GM12874 (cell line): ENCODE data around the gene NCEH1.

Source experiments
- TF ChIP-seq, protein P1 (sequence below): IDR thresholded peaks from 2 replicates; pipeline ENCODE4 v1.5.1; 2011; ENCODE audit warnings: low read depth, mild to moderate bottlenecking, control low read depth, low read length, moderate library complexity; ENCODE audit not compliant: insufficient read depth

Gene NCEH1

DNA sequence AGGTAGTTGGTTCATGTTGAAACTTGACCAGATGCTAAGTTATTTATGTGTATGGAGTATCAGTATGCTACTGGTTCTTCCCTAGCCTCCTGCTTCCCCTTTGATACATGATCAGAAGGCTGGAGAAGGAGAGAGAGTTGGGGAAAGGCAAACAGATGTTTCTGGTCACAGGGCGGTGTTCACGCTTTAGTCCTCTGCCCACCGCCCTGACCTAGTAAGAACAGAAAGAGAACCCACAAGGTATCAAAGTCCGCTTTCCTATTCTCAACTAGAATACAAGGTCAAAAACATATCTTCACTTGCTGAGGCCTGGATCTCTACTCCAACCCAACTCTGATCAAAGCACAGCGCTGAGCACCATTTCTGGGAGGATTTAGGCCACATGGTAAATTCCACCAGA lies 55.5 kb downstream of the NCEH1 start:
- TF ChIP-seq, protein P1, sequence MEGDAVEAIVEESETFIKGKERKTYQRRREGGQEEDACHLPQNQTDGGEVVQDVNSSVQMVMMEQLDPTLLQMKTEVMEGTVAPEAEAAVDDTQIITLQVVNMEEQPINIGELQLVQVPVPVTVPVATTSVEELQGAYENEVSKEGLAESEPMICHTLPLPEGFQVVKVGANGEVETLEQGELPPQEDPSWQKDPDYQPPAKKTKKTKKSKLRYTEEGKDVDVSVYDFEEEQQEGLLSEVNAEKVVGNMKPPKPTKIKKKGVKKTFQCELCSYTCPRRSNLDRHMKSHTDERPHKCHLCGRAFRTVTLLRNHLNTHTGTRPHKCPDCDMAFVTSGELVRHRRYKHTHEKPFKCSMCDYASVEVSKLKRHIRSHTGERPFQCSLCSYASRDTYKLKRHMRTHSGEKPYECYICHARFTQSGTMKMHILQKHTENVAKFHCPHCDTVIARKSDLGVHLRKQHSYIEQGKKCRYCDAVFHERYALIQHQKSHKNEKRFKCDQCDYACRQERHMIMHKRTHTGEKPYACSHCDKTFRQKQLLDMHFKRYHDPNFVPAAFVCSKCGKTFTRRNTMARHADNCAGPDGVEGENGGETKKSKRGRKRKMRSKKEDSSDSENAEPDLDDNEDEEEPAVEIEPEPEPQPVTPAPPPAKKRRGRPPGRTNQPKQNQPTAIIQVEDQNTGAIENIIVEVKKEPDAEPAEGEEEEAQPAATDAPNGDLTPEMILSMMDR = no peak

DNA sequence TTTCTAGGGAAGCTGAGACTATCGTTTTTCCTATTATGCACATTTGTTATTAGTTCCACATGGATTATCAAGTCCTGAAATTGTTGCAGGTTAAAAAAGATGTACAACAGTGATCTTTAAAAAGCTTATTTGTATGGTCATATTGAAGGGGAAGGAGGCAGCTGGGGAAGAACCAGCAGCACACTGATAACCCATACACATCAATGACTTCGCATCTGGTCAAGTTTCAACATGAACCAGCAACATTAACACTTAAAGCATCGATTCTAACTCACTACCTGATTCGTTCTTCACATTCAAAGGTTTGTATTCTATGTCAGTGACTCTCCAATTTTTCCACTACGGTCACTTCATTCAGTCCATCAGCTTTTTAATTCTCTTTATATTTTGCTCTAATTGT lies 56.4 kb downstream of the NCEH1 start:
- TF ChIP-seq, protein P1 = no peak

DNA sequence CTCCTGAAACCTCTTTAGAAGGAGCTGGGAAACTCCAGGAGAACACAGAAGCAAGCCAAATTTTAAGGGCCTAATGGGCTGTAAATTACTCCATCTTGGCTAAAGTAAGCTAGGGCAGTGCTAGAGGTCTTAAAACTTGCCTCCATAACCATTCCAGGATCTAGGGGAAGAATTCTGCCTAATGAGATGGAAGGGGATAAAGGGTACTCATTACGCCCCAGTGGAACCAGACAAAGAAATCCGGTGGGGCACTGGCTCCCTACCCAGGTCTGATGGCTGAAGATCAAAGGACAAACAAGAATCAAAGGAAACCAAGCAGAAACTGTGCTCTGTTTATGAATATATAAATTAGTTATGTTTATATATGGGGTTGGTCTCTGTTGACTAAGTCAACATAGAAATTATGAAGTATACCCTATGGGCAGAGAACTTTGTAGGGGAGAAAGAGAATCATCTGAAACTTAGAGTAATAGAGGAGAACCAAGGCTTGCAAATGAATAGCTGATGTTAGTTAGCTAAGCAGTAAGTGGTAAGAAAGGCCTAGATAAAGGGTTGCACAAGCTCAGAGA lies 57.8 kb downstream of the NCEH1 start:
- TF ChIP-seq, protein P1 = no peak

DNA sequence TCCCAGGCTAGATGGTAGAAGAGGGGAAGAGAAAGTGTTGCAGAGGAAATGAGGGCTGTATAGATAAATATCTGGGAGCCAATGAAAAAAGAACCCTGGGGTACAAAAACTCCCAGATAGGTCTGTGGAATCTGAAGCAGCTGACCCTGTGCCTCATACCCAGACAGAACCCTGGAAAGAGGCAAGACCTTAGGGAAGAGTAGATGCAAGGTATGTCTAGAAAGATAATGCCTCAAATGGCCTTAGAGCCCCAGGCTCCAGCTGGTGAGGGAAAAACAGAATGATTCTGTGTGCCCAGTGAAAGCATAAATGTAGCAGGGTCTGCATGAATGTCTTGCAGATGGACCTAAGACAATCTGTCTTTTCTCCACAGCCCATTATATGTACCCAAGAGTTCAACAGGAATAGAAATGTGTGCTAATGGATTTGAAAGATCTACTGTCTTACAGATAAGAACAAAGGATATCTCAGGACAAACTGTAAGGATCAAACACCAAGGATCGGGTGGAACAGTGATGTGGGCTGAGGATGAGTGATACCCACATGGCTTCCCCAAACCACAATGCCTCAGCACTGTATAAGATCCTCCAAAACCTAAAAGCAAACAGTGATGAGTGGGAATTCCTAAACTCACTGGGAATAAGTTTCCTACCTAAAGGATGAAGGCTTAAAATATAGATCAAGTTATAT lies 58.8 kb downstream of the NCEH1 start:
- TF ChIP-seq, protein P1 = no peak

DNA sequence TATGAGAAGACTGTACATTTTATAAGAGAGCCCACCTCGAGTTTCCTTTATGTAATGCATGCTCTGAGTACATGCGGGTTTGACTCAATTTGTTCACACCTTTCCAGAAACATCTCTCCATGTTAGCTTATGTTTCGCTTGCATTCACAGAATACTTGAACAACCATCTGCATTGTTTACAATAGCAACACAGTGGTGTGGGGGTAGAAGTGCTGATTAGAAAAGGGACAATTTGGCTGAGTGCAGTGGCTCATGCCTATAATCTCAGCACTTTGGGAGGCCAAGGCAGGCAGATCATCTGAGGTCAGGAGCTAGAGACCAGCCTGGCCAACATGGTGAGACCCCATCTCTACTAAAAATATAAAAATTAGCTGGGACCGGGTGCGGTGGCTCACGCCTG lies 60.9 kb downstream of the NCEH1 start:
- TF ChIP-seq, protein P1 = no peak

DNA sequence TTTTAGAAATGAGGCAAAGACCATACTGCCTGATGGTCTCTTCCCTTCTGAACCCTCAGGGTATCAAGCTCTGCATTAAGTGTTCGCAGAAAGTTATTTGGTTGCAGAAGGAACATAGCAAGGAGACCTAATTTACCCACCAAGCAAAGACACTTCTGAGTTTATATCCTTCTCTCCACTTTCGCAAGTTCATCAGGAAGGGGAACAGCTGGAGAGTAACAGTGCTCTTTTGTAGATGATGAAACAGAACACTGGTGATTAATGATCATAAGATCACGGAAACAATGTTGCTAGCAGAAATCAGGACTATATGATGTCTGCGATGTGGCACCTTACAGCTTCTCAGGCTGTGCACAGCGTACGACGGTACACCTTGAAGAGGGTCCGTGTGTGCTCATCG lies 62.1 kb downstream of the NCEH1 start:
- TF ChIP-seq, protein P1 = no peak

DNA sequence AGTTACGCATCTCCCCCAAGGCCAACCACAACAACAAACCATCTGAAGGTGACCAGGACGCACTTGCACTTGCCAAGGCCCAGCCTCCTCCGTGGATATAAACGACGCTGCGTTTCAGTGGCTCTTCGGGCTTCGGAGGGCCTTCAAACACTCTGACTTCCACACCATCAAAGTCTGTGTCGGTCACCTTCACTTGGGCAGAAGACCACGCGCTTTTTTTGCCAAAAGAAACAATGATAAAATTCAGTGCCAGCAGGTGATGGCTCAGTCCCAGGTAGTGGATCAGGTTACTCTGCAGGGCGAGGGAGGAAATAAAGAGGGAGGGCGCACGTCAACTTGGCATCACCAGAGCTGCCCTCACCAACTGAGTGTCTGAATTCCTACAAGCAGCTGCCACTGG lies 63.0 kb downstream of the NCEH1 start:
- TF ChIP-seq, protein P1 = no peak
